ENCODE measurements around the gene ANXA11. TPM values are rescaled to one million over a fixed set of nuclear protein-coding genes. Genes with fewer than 3 reads are reported as not detected.
A peak's percentile ranks its signal among the peaks of the same experiment; 100 is the strongest.
"Not testable (repeated sequence)": the region's sequence is repeated elsewhere in the genome, so short reads cannot be mapped to it uniquely, and the experiment has no call there.

The ANXA11 gene
- total RNA-seq (2014; rRNA removed; shearing (Covaris generic)): 66.1 and 73.2 TPM in 2 replicates
- 57.3 and 66.0 TPM in 2 replicates for polyA plus RNA-seq (2014; cell fraction: nucleus; rRNA removed)

DNA sequence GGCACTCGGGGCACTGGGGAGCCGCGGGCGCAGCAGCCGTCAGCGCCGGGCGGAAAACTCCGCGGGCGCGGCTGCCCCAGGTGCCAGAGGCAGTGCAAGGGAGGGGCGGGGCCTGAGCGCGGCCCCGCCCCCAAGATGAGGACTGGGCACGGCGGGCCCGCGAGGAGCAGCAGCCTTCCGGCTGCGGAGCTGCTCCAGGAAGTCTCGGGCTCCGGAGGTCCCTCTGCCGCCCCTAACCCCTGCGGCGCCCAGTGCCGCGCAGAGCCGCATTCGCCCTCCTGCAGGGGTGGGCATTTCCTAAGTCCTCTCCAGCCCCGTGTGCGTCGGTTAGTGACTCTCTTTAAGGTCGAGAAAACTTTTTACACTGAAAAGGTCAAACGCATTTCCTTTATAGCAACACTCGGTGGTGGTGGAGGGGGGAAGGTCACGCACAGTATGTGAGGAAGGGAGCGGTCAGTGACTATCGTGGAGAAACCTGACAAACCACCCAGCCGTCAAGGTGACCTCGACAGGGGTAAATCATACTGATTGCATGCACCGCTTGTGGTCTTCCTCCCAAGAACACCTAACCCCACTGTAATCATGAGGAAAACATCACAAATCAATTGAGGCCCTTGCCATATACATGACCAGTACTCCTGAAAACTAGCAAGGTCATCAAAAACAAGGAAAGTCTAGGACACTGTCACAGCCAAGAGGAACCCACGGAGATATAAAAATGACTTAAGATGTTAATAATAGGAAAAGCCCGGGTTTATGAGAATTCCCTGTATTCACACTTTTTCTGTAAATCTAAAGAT is at the start of gene ANXA11:
Gene ANXA11, minus strand, starts transcription at position 61 of the 800 bp plus-strand sequence. CDS start 32,676 bp downstream, outside the sequence.
- DNase-seq (ENCODE audit: extremely low read depth, low read depth): peak; percentile 77

- DNase-seq (ENCODE audit: extremely low read depth, low read depth): not testable (repeated sequence)
Measured at GRCh38 chr10:80254726-80255125, 49.4 kb upstream of the ANXA11 start.

DNA sequence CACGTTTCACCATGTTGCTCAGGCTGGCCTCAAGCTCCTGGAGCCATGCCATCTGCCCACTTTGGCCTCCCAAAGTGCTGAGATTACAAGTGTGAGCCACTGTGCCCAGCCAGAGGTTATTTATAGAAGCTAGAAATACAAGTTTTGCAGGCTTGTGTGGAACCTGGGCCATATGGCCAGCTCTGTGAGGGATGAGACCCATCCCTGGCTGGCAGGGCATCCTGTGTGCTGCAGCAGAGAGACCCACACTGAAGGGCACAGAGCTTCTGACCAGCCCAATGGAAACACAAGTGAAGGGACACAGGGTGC is 48.6 kb upstream of the ANXA11 start:
- DNase-seq (ENCODE audit: extremely low read depth, low read depth): not testable (repeated sequence)

- DNase-seq (ENCODE audit: extremely low read depth, low read depth): no peak
Measured at GRCh38 chr10:80253266-80253962, 48.1 kb upstream of the ANXA11 start.

DNA sequence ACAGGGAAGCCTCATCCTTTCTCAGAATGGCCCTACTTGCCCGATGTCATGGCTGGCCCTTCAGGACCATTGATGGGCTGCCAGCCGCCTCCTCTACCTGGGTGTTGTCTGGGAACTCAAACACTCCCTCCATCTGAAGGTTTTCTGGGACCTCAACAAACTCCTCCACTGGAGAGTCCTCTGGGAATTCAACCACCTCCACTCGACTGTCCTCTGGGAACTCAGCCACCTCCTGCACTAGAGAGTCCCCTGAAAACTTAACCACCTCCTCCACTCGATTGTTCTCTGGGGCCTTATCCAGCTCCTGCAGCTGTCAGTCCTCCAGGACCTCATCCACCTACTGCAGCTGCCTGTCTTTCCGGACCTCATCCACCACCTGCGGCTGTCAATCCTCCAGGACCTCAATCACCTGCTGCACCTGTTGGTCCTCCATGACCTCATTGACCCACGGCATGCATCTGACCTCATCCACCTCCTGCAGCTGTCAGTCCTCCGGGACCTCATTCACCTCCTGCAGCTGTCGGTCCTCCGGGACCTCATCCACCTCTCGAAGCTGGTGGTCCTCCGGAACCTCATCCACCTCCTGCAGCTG is 47.1 kb upstream of the ANXA11 start:
- DNase-seq (ENCODE audit: extremely low read depth, low read depth): no peak

- DNase-seq (ENCODE audit: extremely low read depth, low read depth): not testable (repeated sequence)
Measured at GRCh38 chr10:80251703-80252280, 46.5 kb upstream of the ANXA11 start.

- not testable (repeated sequence) for DNase-seq (ENCODE audit: extremely low read depth, low read depth)
Measured at GRCh38 chr10:80250399-80250798, 45.1 kb upstream of the ANXA11 start.

DNA sequence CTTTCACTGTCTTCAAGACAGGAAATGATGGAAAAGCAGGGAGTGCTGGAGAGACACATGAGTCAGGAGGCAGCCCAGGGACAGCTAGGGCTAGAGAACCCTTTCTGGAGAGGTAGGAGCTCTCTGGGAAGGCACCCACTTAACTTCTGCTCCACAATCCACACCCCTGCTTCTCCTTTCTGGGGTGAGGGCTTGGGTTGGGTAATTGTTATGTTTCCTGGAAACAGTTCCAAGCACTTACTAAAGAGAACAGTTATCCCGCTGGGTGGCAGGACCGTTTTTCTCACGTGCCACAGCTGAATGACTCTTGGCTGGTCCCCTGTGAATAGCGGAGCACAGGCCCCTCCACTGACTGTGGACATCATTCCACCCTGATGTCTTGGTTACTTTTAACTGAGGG is 44.6 kb upstream of the ANXA11 start:
- not testable (repeated sequence) for DNase-seq (ENCODE audit: extremely low read depth, low read depth)

- not testable (repeated sequence) for DNase-seq (ENCODE audit: extremely low read depth, low read depth)
Measured at GRCh38 chr10:80247611-80248010, 42.3 kb upstream of the ANXA11 start.

DNA sequence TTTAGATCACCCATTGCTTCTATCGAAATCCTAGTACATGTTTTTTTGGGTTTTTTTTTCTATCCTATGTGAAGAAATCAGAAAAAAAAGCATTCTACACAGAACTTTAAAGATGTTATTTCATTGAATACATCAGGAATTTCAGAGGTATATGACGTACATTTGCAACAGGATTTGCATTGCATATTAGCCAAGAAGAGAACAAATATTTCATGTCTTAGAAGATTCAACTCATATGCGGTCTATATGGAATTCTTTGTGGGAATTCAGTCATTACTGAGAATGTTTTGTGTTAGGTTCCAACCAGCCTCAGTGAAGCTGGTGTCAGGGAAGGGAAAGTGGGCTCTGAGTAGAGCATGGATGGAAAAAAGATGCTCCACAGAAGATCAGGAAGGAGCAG is 39.0 kb upstream of the ANXA11 start:
- not testable (repeated sequence) for DNase-seq (ENCODE audit: extremely low read depth, low read depth)

- not testable (repeated sequence) for DNase-seq (ENCODE audit: extremely low read depth, low read depth)
Measured at GRCh38 chr10:80242341-80242740, 37.0 kb upstream of the ANXA11 start.

GRCh38 chr10:80236457-80236856 is 31.1 kb upstream of the ANXA11 start:
- DNase-seq (ENCODE audit: extremely low read depth, low read depth): not testable (repeated sequence)

- DNase-seq (ENCODE audit: extremely low read depth, low read depth): not testable (repeated sequence)
Measured at GRCh38 chr10:80234331-80235235, 29.2 kb upstream of the ANXA11 start.

DNA sequence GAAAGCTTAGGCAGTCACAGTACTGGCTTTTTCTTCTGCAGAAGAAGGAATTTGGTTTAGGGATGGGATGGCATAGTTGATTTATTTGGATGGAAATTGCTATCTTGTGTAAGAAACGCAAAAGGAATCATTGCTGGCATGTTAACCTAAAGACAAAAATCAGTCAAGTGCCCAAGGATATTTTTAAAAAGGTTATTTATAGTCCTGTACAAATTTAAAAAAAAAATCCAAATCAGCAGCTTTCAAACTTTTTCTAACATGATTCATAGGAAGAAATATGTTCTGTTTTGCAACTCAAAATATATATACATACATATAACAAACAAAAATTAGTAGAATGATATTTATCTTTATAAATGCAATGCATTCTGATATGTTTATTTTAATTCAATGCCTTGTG is 28.5 kb upstream of the ANXA11 start:
- not testable (repeated sequence) for DNase-seq (ENCODE audit: extremely low read depth, low read depth)

- DNase-seq (ENCODE audit: extremely low read depth, low read depth): not testable (repeated sequence)
Measured at GRCh38 chr10:80226723-80227122, 21.4 kb upstream of the ANXA11 start.

DNA sequence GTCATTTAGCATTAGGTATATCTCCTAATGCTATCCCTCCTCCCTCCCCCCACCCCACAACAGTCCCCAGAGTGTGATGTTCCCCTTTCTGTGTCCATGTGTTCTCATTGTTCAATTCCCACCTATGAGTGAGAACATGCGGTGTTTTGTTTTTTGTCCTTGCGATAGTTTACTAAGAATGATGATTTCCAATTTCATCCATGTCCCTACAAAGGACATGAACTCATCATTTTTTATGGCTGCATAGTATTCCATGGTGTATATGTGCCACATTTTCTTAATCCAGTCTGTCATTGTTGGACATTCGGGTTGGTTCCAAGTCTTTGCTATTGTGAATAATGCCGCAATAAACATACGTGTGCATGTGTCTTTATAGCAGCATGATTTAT is 17.7 kb upstream of the ANXA11 start:
- not testable (repeated sequence) for DNase-seq (ENCODE audit: extremely low read depth, low read depth)

GRCh38 chr10:80218878-80219277 is 13.5 kb upstream of the ANXA11 start:
- DNase-seq (ENCODE audit: extremely low read depth, low read depth): not testable (repeated sequence)

GRCh38 chr10:80214368-80214982 is 9.1 kb upstream of the ANXA11 start:
- DNase-seq (ENCODE audit: extremely low read depth, low read depth): not testable (repeated sequence)

DNA sequence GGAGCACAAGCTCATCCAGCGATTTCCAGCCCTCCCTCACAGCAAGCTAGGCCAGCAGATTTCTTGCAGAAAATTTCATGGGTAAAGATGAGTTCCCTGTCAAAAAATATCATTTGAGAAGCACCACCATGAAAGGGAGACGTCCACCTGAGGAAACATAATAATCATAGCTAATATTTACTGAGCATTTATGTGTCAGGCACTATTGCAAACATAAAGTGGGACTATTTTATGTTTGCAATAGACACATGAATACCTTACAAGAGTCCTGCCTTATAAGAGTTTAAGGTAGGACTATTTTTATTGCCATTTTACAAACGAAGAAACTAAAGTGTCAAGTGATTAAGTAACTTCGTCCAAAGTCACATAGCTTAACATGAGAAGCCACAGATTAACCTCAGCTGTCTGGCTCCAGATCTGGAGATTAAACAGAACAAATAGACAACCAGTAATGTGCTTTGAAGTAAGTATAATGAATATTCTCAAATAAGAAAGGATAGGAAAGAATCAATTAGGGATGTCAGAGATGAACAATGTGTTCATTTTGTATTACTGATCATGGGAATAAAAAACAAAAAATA is 7.3 kb upstream of the ANXA11 start:
- DNase-seq (ENCODE audit: extremely low read depth, low read depth): not testable (repeated sequence)
